ENCODE measurements around the gene LINGO1.

DNA sequence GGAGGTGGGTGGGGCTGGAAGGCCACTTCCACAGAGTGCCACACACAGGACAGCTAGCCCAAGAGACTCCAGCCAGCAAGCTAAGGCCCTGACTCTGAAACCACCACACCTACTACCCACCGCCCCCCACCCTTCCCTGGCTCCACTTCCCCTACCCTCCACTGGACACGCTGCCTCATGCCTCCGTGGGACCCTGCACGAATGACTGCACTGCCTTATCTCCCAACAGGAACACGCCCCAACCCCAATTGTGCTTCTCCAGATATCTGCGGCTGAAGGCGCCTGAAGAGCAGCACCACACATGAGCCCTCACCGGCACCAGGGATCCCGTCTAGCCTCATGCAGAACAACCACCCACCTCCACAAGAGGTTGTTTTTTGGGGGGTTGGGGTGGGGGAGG is 2.7 kb downstream of the LINGO1 start:
- TF ChIP-seq, protein P1, sequence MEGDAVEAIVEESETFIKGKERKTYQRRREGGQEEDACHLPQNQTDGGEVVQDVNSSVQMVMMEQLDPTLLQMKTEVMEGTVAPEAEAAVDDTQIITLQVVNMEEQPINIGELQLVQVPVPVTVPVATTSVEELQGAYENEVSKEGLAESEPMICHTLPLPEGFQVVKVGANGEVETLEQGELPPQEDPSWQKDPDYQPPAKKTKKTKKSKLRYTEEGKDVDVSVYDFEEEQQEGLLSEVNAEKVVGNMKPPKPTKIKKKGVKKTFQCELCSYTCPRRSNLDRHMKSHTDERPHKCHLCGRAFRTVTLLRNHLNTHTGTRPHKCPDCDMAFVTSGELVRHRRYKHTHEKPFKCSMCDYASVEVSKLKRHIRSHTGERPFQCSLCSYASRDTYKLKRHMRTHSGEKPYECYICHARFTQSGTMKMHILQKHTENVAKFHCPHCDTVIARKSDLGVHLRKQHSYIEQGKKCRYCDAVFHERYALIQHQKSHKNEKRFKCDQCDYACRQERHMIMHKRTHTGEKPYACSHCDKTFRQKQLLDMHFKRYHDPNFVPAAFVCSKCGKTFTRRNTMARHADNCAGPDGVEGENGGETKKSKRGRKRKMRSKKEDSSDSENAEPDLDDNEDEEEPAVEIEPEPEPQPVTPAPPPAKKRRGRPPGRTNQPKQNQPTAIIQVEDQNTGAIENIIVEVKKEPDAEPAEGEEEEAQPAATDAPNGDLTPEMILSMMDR (IDR thresholded peaks at IDR 0.05), result no peak
- TF ChIP-seq EZH2 (IDR thresholded peaks at IDR 0.05; ENCODE audit: borderline replicate concordance, insufficient read depth, low read depth, low read length, poor library complexity, severe bottlenecking), result no peak

Data from B cell (primary cell).